ENCODE measurements around the gene OBSCN.

- TF ChIP-seq, protein P1, sequence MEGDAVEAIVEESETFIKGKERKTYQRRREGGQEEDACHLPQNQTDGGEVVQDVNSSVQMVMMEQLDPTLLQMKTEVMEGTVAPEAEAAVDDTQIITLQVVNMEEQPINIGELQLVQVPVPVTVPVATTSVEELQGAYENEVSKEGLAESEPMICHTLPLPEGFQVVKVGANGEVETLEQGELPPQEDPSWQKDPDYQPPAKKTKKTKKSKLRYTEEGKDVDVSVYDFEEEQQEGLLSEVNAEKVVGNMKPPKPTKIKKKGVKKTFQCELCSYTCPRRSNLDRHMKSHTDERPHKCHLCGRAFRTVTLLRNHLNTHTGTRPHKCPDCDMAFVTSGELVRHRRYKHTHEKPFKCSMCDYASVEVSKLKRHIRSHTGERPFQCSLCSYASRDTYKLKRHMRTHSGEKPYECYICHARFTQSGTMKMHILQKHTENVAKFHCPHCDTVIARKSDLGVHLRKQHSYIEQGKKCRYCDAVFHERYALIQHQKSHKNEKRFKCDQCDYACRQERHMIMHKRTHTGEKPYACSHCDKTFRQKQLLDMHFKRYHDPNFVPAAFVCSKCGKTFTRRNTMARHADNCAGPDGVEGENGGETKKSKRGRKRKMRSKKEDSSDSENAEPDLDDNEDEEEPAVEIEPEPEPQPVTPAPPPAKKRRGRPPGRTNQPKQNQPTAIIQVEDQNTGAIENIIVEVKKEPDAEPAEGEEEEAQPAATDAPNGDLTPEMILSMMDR (IDR thresholded peaks at IDR 0.05), result no peak
- no peak for TF ChIP-seq EZH2 (IDR thresholded peaks at IDR 0.05; ENCODE audit: borderline replicate concordance, insufficient read depth, low read depth, low read length, poor library complexity, severe bottlenecking)
Observed at GRCh38 chr1:228360533-228361313, 152.9 kb downstream of the OBSCN start.
